Measurements from ENCODE around the gene USHBP1.

The USHBP1 gene

GRCh38 chr19:17243830-17244617, 20.5 kb downstream of the USHBP1 start:
- WGBS = under 1% methylated on average over 33 of the region's 52 CpGs
- peak overlapping the region; percentile 94 for H2BK15ac ChIP-seq (ENCODE audit: low read depth, poor library complexity, severe bottlenecking)
- H3K36me3 ChIP-seq (ENCODE audit: control insufficient read depth in 1 of 2, insufficient read depth in 2 of 2, low read depth in 1 of 2, low read length in 2 of 2) = peaks cover 0 to 17% of the 10 kb centered on the region in 2 experiments
- peak; percentile 54 for DNase-seq
- H4K91ac ChIP-seq (ENCODE audit: low read length) = peak overlapping the region; percentile 90
- peak overlapping the region; percentile 79 for H3K9ac ChIP-seq (ENCODE audit: low read length)
- H3K9me3 ChIP-seq (ENCODE audit: control insufficient read depth, low read length) = no peaks in the 10 kb centered on the region
- peak overlapping the region; percentile 90 to 92 for H3K4me3 ChIP-seq (ENCODE audit: insufficient read depth in 1 of 2, low read depth in 1 of 2, low read length in 2 of 2)
- H3K79me1 ChIP-seq (replicated peaks; ENCODE audit: low read length, poor library complexity, severe bottlenecking) = peaks cover 7% of the 10 kb centered on the region
- peak overlapping the region; percentile 93 for H2BK120ac ChIP-seq (ENCODE audit: low read depth, low read length)
- H3K4me1 ChIP-seq (ENCODE audit: control insufficient read depth, insufficient read depth, low read depth, low read length) = peaks cover 47% of the 10 kb centered on the region
- peak overlapping the region; percentile 55 for H3K27ac ChIP-seq (ENCODE audit: low read length, poor library complexity, severe bottlenecking)
- peak overlapping the region in 1 of 2 experiments; percentile 94 for H3K23ac ChIP-seq (ENCODE audit: low read length in 2 of 2)
- H3K18ac ChIP-seq (ENCODE audit: low read depth in 1 of 2, low read length in 2 of 2) = peak overlapping the region; percentile 85 to 98
- H2AK5ac ChIP-seq (ENCODE audit: low read length, severe bottlenecking) = peak overlapping the region; percentile 21
- no peak overlapping the region for H2AFZ ChIP-seq (ENCODE audit: low read depth, low read length)
- H3K4ac ChIP-seq (ENCODE audit: low read depth in 1 of 2, low read length in 2 of 2) = peak overlapping the region; percentile 98 to 99
- H3K14ac ChIP-seq (ENCODE audit: low read length in 2 of 2) = peak overlapping the region; percentile 66 to 80
- H2BK5ac ChIP-seq (ENCODE audit: low read depth, low read length, poor library complexity, severe bottlenecking) = no peak overlapping the region
- peak overlapping the region; percentile 49 for H3K4me2 ChIP-seq (ENCODE audit: low read length, poor library complexity, severe bottlenecking)
- H2BK12ac ChIP-seq (ENCODE audit: low read length in 2 of 2) = no peak overlapping the region
- no peaks in the 10 kb centered on the region for H3K27me3 ChIP-seq (ENCODE audit: control insufficient read depth in 1 of 2, insufficient read depth in 1 of 2, low read length in 2 of 2)
- peak overlapping the region; percentile 53 for H4K8ac ChIP-seq (ENCODE audit: low read length)

GRCh38 chr19:17243211-17243829, 21.2 kb downstream of the USHBP1 start:
- Histone ChIP-seq H3K23ac (ENCODE audit: low read length in 2 of 2) (peak overlapping the region in 1 of 2 experiments; percentile 17), H3K36me3 (ENCODE audit: control insufficient read depth in 1 of 2, insufficient read depth in 2 of 2, low read depth in 1 of 2, low read length in 2 of 2) (peaks cover 3 to 18% of the 10 kb centered on the region in 2 experiments), H4K91ac (ENCODE audit: low read length) (peak overlapping the region; percentile 61), H2AFZ (ENCODE audit: low read depth, low read length) (no peak overlapping the region), H3K9me3 (ENCODE audit: control insufficient read depth, low read length) (no peaks in the 10 kb centered on the region), H3K4me3 (ENCODE audit: insufficient read depth in 1 of 2, low read depth in 1 of 2, low read length in 2 of 2) (peak overlapping the region; percentile 90 to 92), H2BK5ac (ENCODE audit: low read depth, low read length, poor library complexity, severe bottlenecking) (no peak overlapping the region), H4K8ac (ENCODE audit: low read length) (no peak overlapping the region), H3K27ac (ENCODE audit: low read length, poor library complexity, severe bottlenecking) (peak overlapping the region; percentile 55), H2BK120ac (ENCODE audit: low read depth, low read length) (peak overlapping the region; percentile 45), H3K9ac (ENCODE audit: low read length) (peak overlapping the region; percentile 79), H2AK5ac (ENCODE audit: low read length, severe bottlenecking) (peak overlapping the region; percentile 21), H2BK12ac (ENCODE audit: low read length in 2 of 2) (peak overlapping the region in 1 of 2 experiments; percentile 29), H3K27me3 (ENCODE audit: control insufficient read depth in 1 of 2, insufficient read depth in 1 of 2, low read length in 2 of 2) (no peaks in the 10 kb centered on the region), H2BK15ac (ENCODE audit: low read depth, poor library complexity, severe bottlenecking) (no peak overlapping the region), H3K4ac (ENCODE audit: low read depth in 1 of 2, low read length in 2 of 2) (peak overlapping the region in 1 of 2 experiments; percentile 89), H3K79me1 (replicated peaks; ENCODE audit: low read length, poor library complexity, severe bottlenecking) (peaks cover 9% of the 10 kb centered on the region), H3K14ac (ENCODE audit: low read length in 2 of 2) (peak overlapping the region in 1 of 2 experiments; percentile 37), H3K4me1 (ENCODE audit: control insufficient read depth, insufficient read depth, low read depth, low read length) (peaks cover 44% of the 10 kb centered on the region), H3K18ac (ENCODE audit: low read depth in 1 of 2, low read length in 2 of 2) (peak overlapping the region; percentile 14 to 98), H3K4me2 (ENCODE audit: low read length, poor library complexity, severe bottlenecking) (peak overlapping the region; percentile 49)
- no peak for DNase-seq
- 27% methylated on average over 8 of the region's 8 CpGs for WGBS

GRCh38 chr19:17242431-17243208, 21.9 kb downstream of the USHBP1 start:
- peak overlapping the region; percentile 31 for H2BK15ac ChIP-seq (ENCODE audit: low read depth, poor library complexity, severe bottlenecking)
- H3K14ac ChIP-seq (ENCODE audit: low read length in 2 of 2) = peak overlapping the region in 1 of 2 experiments; percentile 37
- H3K27me3 ChIP-seq (ENCODE audit: control insufficient read depth in 1 of 2, insufficient read depth in 1 of 2, low read length in 2 of 2) = no peaks in the 10 kb centered on the region
- WGBS = 57% methylated on average over 8 of the region's 8 CpGs
- no peak overlapping the region for H2BK5ac ChIP-seq (ENCODE audit: low read depth, low read length, poor library complexity, severe bottlenecking)
- peak overlapping the region in 1 of 2 experiments; percentile 17 for H3K23ac ChIP-seq (ENCODE audit: low read length in 2 of 2)
- peaks cover 12% of the 10 kb centered on the region for H3K79me1 ChIP-seq (replicated peaks; ENCODE audit: low read length, poor library complexity, severe bottlenecking)
- peak overlapping the region in 1 of 2 experiments; percentile 19 for H3K4ac ChIP-seq (ENCODE audit: low read depth in 1 of 2, low read length in 2 of 2)
- peak overlapping the region; percentile 26 for H3K27ac ChIP-seq (ENCODE audit: low read length, poor library complexity, severe bottlenecking)
- no peak overlapping the region for H4K91ac ChIP-seq (ENCODE audit: low read length)
- H3K9ac ChIP-seq (ENCODE audit: low read length) = peak overlapping the region; percentile 79
- H2AFZ ChIP-seq (ENCODE audit: low read depth, low read length) = no peak overlapping the region
- H3K9me3 ChIP-seq (ENCODE audit: control insufficient read depth, low read length) = no peaks in the 10 kb centered on the region
- peak overlapping the region; percentile 49 for H3K4me2 ChIP-seq (ENCODE audit: low read length, poor library complexity, severe bottlenecking)
- no peak overlapping the region for H2BK120ac ChIP-seq (ENCODE audit: low read depth, low read length)
- peak overlapping the region in 1 of 2 experiments; percentile 29 for H2BK12ac ChIP-seq (ENCODE audit: low read length in 2 of 2)
- no peak overlapping the region for H3K4me3 ChIP-seq (ENCODE audit: insufficient read depth in 1 of 2, low read depth in 1 of 2, low read length in 2 of 2)
- no peak overlapping the region for H4K8ac ChIP-seq (ENCODE audit: low read length)
- DNase-seq = no peak
- H3K36me3 ChIP-seq (ENCODE audit: control insufficient read depth in 1 of 2, insufficient read depth in 2 of 2, low read depth in 1 of 2, low read length in 2 of 2) = peaks cover 9 to 24% of the 10 kb centered on the region in 2 experiments
- H2AK5ac ChIP-seq (ENCODE audit: low read length, severe bottlenecking) = peak overlapping the region; percentile 18
- H3K18ac ChIP-seq (ENCODE audit: low read depth in 1 of 2, low read length in 2 of 2) = peak overlapping the region in 1 of 2 experiments; percentile 25
- H3K4me1 ChIP-seq (ENCODE audit: control insufficient read depth, insufficient read depth, low read depth, low read length) = peaks cover 37% of the 10 kb centered on the region
